ENCODE results near the gene WDR1.

Gene WDR1

GRCh38 chr4:10162341-10163000 is 45.9 kb upstream of the WDR1 start:
- Histone ChIP-seq H3K9me3 (ENCODE audit: control insufficient read depth, insufficient read depth, low read length) (no peaks in the 10 kb centered on the region), H3F3A (ENCODE audit: control insufficient read depth, insufficient read depth) (no peaks in the 10 kb centered on the region), H4K20me1 (ENCODE audit: control insufficient read depth, insufficient read depth, low read depth, low read length) (no peaks in the 10 kb centered on the region), H3K36me3 (ENCODE audit: control insufficient read depth, low read length) (no peaks in the 10 kb centered on the region), H3K4me2 (ENCODE audit: low read length) (no peak overlapping the region), H3K27me3 (ENCODE audit: control insufficient read depth, low read length) (peaks cover 10% of the 10 kb centered on the region; the same call in 1 of the 2 replicates), H3K9me2 (replicated peaks; ENCODE audit: control insufficient read depth, low read length) (no peaks in the 10 kb centered on the region), H3K4me3 (ENCODE audit: low read length) (no peak overlapping the region), H3K27ac (ENCODE audit: low read depth, low read length) (no peak overlapping the region), H3K4me1 (ENCODE audit: control insufficient read depth, low read length) (no peaks in the 10 kb centered on the region), H3K79me2 (ENCODE audit: control insufficient read depth, low read length) (no peaks in the 10 kb centered on the region)
- TF ChIP-seq CTCF (IDR thresholded peaks at IDR 0.05; ENCODE audit: low read depth, low read length, poor library complexity, severe bottlenecking) (no peak), EZH2phosphoT487 (IDR thresholded peaks at IDR 0.05; ENCODE audit: borderline replicate concordance, low read length) (no peak)

GRCh38 chr4:10161840-10162239 is 45.2 kb upstream of the WDR1 start:
- H3K4me3 ChIP-seq (ENCODE audit: low read length): no peak overlapping the region
- no peaks in the 10 kb centered on the region for H3K9me2 ChIP-seq (replicated peaks; ENCODE audit: control insufficient read depth, low read length)
- H3F3A ChIP-seq (ENCODE audit: control insufficient read depth, insufficient read depth): no peaks in the 10 kb centered on the region
- no peaks in the 10 kb centered on the region for H3K36me3 ChIP-seq (ENCODE audit: control insufficient read depth, low read length)
- H4K20me1 ChIP-seq (ENCODE audit: control insufficient read depth, insufficient read depth, low read depth, low read length): no peaks in the 10 kb centered on the region
- H3K9me3 ChIP-seq (ENCODE audit: control insufficient read depth, insufficient read depth, low read length): no peaks in the 10 kb centered on the region
- no peaks in the 10 kb centered on the region for H3K4me1 ChIP-seq (ENCODE audit: control insufficient read depth, low read length)
- no peak for TF ChIP-seq CTCF (IDR thresholded peaks at IDR 0.05; ENCODE audit: low read depth, low read length, poor library complexity, severe bottlenecking)
- TF ChIP-seq EZH2phosphoT487 (IDR thresholded peaks at IDR 0.05; ENCODE audit: borderline replicate concordance, low read length): no peak
- H3K27ac ChIP-seq (ENCODE audit: low read depth, low read length): no peak overlapping the region
- H3K79me2 ChIP-seq (ENCODE audit: control insufficient read depth, low read length): no peaks in the 10 kb centered on the region
- H3K27me3 ChIP-seq (ENCODE audit: control insufficient read depth, low read length): peaks cover 14% of the 10 kb centered on the region; the same call in 1 of the 2 replicates
- H3K4me2 ChIP-seq (ENCODE audit: low read length): no peak overlapping the region

- H3K4me1 ChIP-seq (ENCODE audit: control insufficient read depth, low read length): no peaks in the 10 kb centered on the region
- H3F3A ChIP-seq (ENCODE audit: control insufficient read depth, insufficient read depth): no peaks in the 10 kb centered on the region
- H3K79me2 ChIP-seq (ENCODE audit: control insufficient read depth, low read length): no peaks in the 10 kb centered on the region
- peaks cover 15% of the 10 kb centered on the region; the same call in 1 of the 2 replicates for H3K27me3 ChIP-seq (ENCODE audit: control insufficient read depth, low read length)
- H3K36me3 ChIP-seq (ENCODE audit: control insufficient read depth, low read length): no peaks in the 10 kb centered on the region
- no peaks in the 10 kb centered on the region for H4K20me1 ChIP-seq (ENCODE audit: control insufficient read depth, insufficient read depth, low read depth, low read length)
- no peak overlapping the region for H3K27ac ChIP-seq (ENCODE audit: low read depth, low read length)
- TF ChIP-seq CTCF (IDR thresholded peaks at IDR 0.05; ENCODE audit: low read depth, low read length, poor library complexity, severe bottlenecking) (no peak), EZH2phosphoT487 (IDR thresholded peaks at IDR 0.05; ENCODE audit: borderline replicate concordance, low read length) (no peak)
- no peak overlapping the region for H3K4me3 ChIP-seq (ENCODE audit: low read length)
- no peak overlapping the region for H3K4me2 ChIP-seq (ENCODE audit: low read length)
- no peaks in the 10 kb centered on the region for H3K9me2 ChIP-seq (replicated peaks; ENCODE audit: control insufficient read depth, low read length)
- H3K9me3 ChIP-seq (ENCODE audit: control insufficient read depth, insufficient read depth, low read length): no peaks in the 10 kb centered on the region
Measured at GRCh38 chr4:10161146-10161545, 44.5 kb upstream of the WDR1 start.

All from DOHH2 (cell line).